Activated T-cell treated with anti-CD3 and anti-CD28 coated beads, Interleukin-2, amount 50 U/mL, for 24 hours (primary cell): ENCODE results near the gene GHR.
"Not testable (repeated sequence)": the region's sequence is repeated elsewhere in the genome, so short reads cannot be mapped to it uniquely, and the experiment has no call there.

Experiments
- DNase-seq: peaks from one replicate; pipeline ENCODE4 v3.0.0-alpha.2; 2020
- H3K27ac Mint-ChIP-seq: 2 replicates; pipeline ENCODE4 v1.8.0; 2020; ENCODE audit warnings: mild to moderate bottlenecking, mixed read lengths
- H3K27me3 Mint-ChIP-seq: 2 replicates; pipeline ENCODE4 v1.8.0; 2020; ENCODE audit warnings: mixed read lengths
- H3K36me3 Mint-ChIP-seq: 2 replicates; pipeline ENCODE4 v1.8.0; 2020; ENCODE audit warnings: low read depth, mixed read lengths
- H3K4me1 Mint-ChIP-seq: 2 replicates; pipeline ENCODE4 v1.8.0; 2020; ENCODE audit warnings: low read depth, mixed read lengths
- H3K4me3 Mint-ChIP-seq: 2 replicates; pipeline ENCODE4 v1.8.0; 2020; ENCODE audit warnings: mild to moderate bottlenecking, moderate library complexity, mixed read lengths
- H3K9me3 Mint-ChIP-seq: 2 replicates; pipeline ENCODE4 v1.8.0; 2020; ENCODE audit warnings: mixed read lengths

GHR gene

GRCh38 chr5:42718591-42718990, 295.4 kb downstream of the GHR start:
- H3K27me3 Mint-ChIP-seq: peaks cover 23% of the 10 kb centered on the region
- H3K9me3 Mint-ChIP-seq: no peaks in the 10 kb centered on the region

GRCh38 chr5:42719034-42719433, 295.8 kb downstream of the GHR start:
- peaks cover 18% of the 10 kb centered on the region for H3K4me1 Mint-ChIP-seq
- H3K27me3 Mint-ChIP-seq: peaks cover 22% of the 10 kb centered on the region
- no peak overlapping the region for H3K4me3 Mint-ChIP-seq
- DNase-seq: no peak
- H3K27ac Mint-ChIP-seq: no peak overlapping the region
- H3K9me3 Mint-ChIP-seq: no peaks in the 10 kb centered on the region
- H3K36me3 Mint-ChIP-seq: no peaks in the 10 kb centered on the region

More at GRCh38 chr5:42718591-42718990, 295.4 kb downstream of the GHR start:
- H3K4me1 Mint-ChIP-seq: peaks cover 18% of the 10 kb centered on the region
- no peak for DNase-seq
- H3K36me3 Mint-ChIP-seq: no peaks in the 10 kb centered on the region
- H3K4me3 Mint-ChIP-seq: no peak overlapping the region
- H3K27ac Mint-ChIP-seq: no peak overlapping the region

GRCh38 chr5:42720251-42720650, 297.0 kb downstream of the GHR start:
- no peaks in the 10 kb centered on the region for H3K36me3 Mint-ChIP-seq
- DNase-seq: no peak
- H3K4me1 Mint-ChIP-seq: peaks cover 18% of the 10 kb centered on the region
- H3K9me3 Mint-ChIP-seq: no peaks in the 10 kb centered on the region
- no peak overlapping the region for H3K27ac Mint-ChIP-seq
- no peak overlapping the region for H3K4me3 Mint-ChIP-seq
- peaks cover 22% of the 10 kb centered on the region for H3K27me3 Mint-ChIP-seq

- H3K4me3 Mint-ChIP-seq: no peak overlapping the region
- no peak overlapping the region for H3K27ac Mint-ChIP-seq
Measured at GRCh38 chr5:42721484-42721883, 298.2 kb downstream of the GHR start.

GRCh38 chr5:42734531-42735058, 311.4 kb downstream of the GHR start:
- H3K27ac Mint-ChIP-seq, H3K36me3 Mint-ChIP-seq, H3K27me3 Mint-ChIP-seq, H3K9me3 Mint-ChIP-seq, H3K4me1 Mint-ChIP-seq, H3K4me3 Mint-ChIP-seq, DNase-seq: not testable (repeated sequence)

More at GRCh38 chr5:42721484-42721883, 298.2 kb downstream of the GHR start:
- Mint-ChIP-seq H3K4me1 (peaks cover 18% of the 10 kb centered on the region), H3K27me3 (peaks cover 25% of the 10 kb centered on the region), H3K9me3 (no peaks in the 10 kb centered on the region), H3K36me3 (no peaks in the 10 kb centered on the region)
- DNase-seq: no peak

- no peak overlapping the region for H3K4me3 Mint-ChIP-seq
- H3K9me3 Mint-ChIP-seq: no peaks in the 10 kb centered on the region
- DNase-seq: no peak
- no peaks in the 10 kb centered on the region for H3K27me3 Mint-ChIP-seq
- H3K27ac Mint-ChIP-seq: no peak overlapping the region
- H3K4me1 Mint-ChIP-seq: no peaks in the 10 kb centered on the region
- H3K36me3 Mint-ChIP-seq: no peaks in the 10 kb centered on the region
Measured at GRCh38 chr5:42740920-42741319, 317.7 kb downstream of the GHR start.

- DNase-seq: no peak
- H3K27me3 Mint-ChIP-seq: no peaks in the 10 kb centered on the region
- no peak overlapping the region for H3K4me3 Mint-ChIP-seq
- no peak overlapping the region for H3K27ac Mint-ChIP-seq
- no peaks in the 10 kb centered on the region for H3K9me3 Mint-ChIP-seq
- H3K4me1 Mint-ChIP-seq: peaks cover 5% of the 10 kb centered on the region
- no peaks in the 10 kb centered on the region for H3K36me3 Mint-ChIP-seq
Measured at GRCh38 chr5:42745426-42745825, 322.2 kb downstream of the GHR start.

- Mint-ChIP-seq H3K4me3 (no peak overlapping the region), H3K27ac (no peak overlapping the region), H3K27me3 (no peaks in the 10 kb centered on the region), H3K9me3 (no peaks in the 10 kb centered on the region), H3K36me3 (no peaks in the 10 kb centered on the region), H3K4me1 (peaks cover 5% of the 10 kb centered on the region)
- DNase-seq: no peak
Measured at GRCh38 chr5:42745856-42746255, 322.6 kb downstream of the GHR start.

- DNase-seq: no peak
- Mint-ChIP-seq H3K9me3 (no peaks in the 10 kb centered on the region), H3K27me3 (no peaks in the 10 kb centered on the region), H3K4me3 (no peak overlapping the region), H3K4me1 (peaks cover 5% of the 10 kb centered on the region), H3K27ac (no peak overlapping the region), H3K36me3 (no peaks in the 10 kb centered on the region)
Measured at GRCh38 chr5:42749020-42749419, 325.8 kb downstream of the GHR start.

- Mint-ChIP-seq H3K4me3 (no peak overlapping the region), H3K27ac (no peak overlapping the region), H3K4me1 (peaks cover 5% of the 10 kb centered on the region), H3K9me3 (no peaks in the 10 kb centered on the region), H3K27me3 (no peaks in the 10 kb centered on the region), H3K36me3 (no peaks in the 10 kb centered on the region)
- no peak for DNase-seq
Measured at GRCh38 chr5:42750507-42750906, 327.3 kb downstream of the GHR start.

- no peak for DNase-seq
Measured at GRCh38 chr5:42751044-42751443, 327.8 kb downstream of the GHR start.

GRCh38 chr5:42753099-42753498, 329.9 kb downstream of the GHR start:
- no peak overlapping the region for H3K4me3 Mint-ChIP-seq
- peaks cover 14% of the 10 kb centered on the region for H3K4me1 Mint-ChIP-seq
- H3K27ac Mint-ChIP-seq: no peak overlapping the region

More at GRCh38 chr5:42751044-42751443, 327.8 kb downstream of the GHR start:
- peaks cover 5% of the 10 kb centered on the region for H3K4me1 Mint-ChIP-seq
- H3K27me3 Mint-ChIP-seq: no peaks in the 10 kb centered on the region
- no peak overlapping the region for H3K4me3 Mint-ChIP-seq
- H3K9me3 Mint-ChIP-seq: no peaks in the 10 kb centered on the region
- no peak overlapping the region for H3K27ac Mint-ChIP-seq
- no peaks in the 10 kb centered on the region for H3K36me3 Mint-ChIP-seq

GRCh38 chr5:42756606-42757601, 333.7 kb downstream of the GHR start, which contains the start of gene CCDC152:
TSS of gene CCDC152 (plus strand) at chr5:42756818. CDS start at chr5:42759122, 2,304 bp downstream.
- Mint-ChIP-seq H3K9me3 (no peaks in the 10 kb centered on the region), H3K4me1 (peaks cover 16% of the 10 kb centered on the region), H3K27ac (peak within 1 kb of the TSS; percentile 86), H3K4me3 (peak within 1 kb of the TSS; percentile 86), H3K36me3 (peaks cover 23% of the 10 kb centered on the region), H3K27me3 (peaks cover 3% of the 10 kb centered on the region)
- peak; percentile 79 for DNase-seq

More at GRCh38 chr5:42753099-42753498, 329.9 kb downstream of the GHR start:
- peaks cover 6% of the 10 kb centered on the region for H3K36me3 Mint-ChIP-seq
- DNase-seq: no peak
- peaks cover 3% of the 10 kb centered on the region for H3K27me3 Mint-ChIP-seq
- no peaks in the 10 kb centered on the region for H3K9me3 Mint-ChIP-seq

GRCh38 chr5:42759456-42759855, 336.2 kb downstream of the GHR start:
- no peak overlapping the region for H3K4me3 Mint-ChIP-seq
- DNase-seq: no peak
- no peaks in the 10 kb centered on the region for H3K9me3 Mint-ChIP-seq
- peaks cover 3% of the 10 kb centered on the region for H3K27me3 Mint-ChIP-seq
- peaks cover 37% of the 10 kb centered on the region for H3K36me3 Mint-ChIP-seq
- H3K4me1 Mint-ChIP-seq: peaks cover 16% of the 10 kb centered on the region
- H3K27ac Mint-ChIP-seq: no peak overlapping the region

- Mint-ChIP-seq H3K4me1 (peaks cover 16% of the 10 kb centered on the region), H3K27me3 (peaks cover 3% of the 10 kb centered on the region), H3K27ac (no peak overlapping the region), H3K9me3 (no peaks in the 10 kb centered on the region), H3K36me3 (peaks cover 43% of the 10 kb centered on the region), H3K4me3 (no peak overlapping the region)
- DNase-seq: no peak
Measured at GRCh38 chr5:42760426-42760825, 337.2 kb downstream of the GHR start.
